SK-N-SH (cell line): ENCODE data around the gene PIEZO2.

ENCODE experiments used
- TF ChIP-seq, protein P1 (sequence below): fragments of 150-350 bp; IDR thresholded peaks from 2 replicates; pipeline ENCODE4 v1.6.1; 2017; ENCODE audit warnings: antibody characterized with exemption, low read length, low read depth, borderline replicate concordance
- TF ChIP-seq, protein P2 (sequence below): fragments of 200-600 bp; sonication (generic); IDR thresholded peaks from 2 replicates; pipeline ENCODE4 v1.6.1; 2017; ENCODE audit warnings: antibody characterized with exemption, mild to moderate bottlenecking, moderate library complexity

DNA sequence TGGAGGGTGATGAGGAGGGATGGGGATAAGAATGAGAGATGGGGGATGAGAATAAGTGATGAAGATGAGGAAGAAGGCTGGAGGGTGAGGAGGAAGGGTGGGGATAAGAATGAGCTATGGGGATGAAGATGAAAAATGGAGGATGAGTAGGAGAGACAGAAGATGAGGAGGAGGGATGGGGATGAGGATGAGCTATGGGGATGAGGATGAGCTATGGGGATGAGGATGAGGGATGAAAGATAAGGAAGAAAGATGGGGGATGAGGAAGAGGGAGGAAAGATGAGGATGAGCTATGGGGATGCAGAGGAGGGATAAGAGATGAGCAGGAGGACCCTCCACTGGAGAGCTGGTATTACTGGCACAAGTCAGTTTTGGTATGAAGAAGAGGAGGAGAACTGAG is 392.0 kb downstream of the PIEZO2 start:
- TF ChIP-seq, protein P1, sequence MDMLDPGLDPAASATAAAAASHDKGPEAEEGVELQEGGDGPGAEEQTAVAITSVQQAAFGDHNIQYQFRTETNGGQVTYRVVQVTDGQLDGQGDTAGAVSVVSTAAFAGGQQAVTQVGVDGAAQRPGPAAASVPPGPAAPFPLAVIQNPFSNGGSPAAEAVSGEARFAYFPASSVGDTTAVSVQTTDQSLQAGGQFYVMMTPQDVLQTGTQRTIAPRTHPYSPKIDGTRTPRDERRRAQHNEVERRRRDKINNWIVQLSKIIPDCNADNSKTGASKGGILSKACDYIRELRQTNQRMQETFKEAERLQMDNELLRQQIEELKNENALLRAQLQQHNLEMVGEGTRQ: no peak
- TF ChIP-seq, protein P2, sequence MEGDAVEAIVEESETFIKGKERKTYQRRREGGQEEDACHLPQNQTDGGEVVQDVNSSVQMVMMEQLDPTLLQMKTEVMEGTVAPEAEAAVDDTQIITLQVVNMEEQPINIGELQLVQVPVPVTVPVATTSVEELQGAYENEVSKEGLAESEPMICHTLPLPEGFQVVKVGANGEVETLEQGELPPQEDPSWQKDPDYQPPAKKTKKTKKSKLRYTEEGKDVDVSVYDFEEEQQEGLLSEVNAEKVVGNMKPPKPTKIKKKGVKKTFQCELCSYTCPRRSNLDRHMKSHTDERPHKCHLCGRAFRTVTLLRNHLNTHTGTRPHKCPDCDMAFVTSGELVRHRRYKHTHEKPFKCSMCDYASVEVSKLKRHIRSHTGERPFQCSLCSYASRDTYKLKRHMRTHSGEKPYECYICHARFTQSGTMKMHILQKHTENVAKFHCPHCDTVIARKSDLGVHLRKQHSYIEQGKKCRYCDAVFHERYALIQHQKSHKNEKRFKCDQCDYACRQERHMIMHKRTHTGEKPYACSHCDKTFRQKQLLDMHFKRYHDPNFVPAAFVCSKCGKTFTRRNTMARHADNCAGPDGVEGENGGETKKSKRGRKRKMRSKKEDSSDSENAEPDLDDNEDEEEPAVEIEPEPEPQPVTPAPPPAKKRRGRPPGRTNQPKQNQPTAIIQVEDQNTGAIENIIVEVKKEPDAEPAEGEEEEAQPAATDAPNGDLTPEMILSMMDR: no peak
